Measurements from ENCODE around the gene ACOT13.
"Not testable (repeated sequence)": the region's sequence is repeated elsewhere in the genome, so short reads cannot be mapped to it uniquely, and the experiment has no call there.

ACOT13 gene

GRCh38 chr6:24663189-24663588, 3.7 kb upstream of the ACOT13 start:
- no peak for DNase-seq

- DNase-seq: no peak
These were observed 2.6 kb upstream of the ACOT13 start for GRCh38 chr6:24664046-24664987.

GRCh38 chr6:24666097-24666640, 708 bp upstream of the ACOT13 start:
- no peak for DNase-seq

- DNase-seq: peak; percentile 21
These were observed 514 bp downstream of the ACOT13 start for GRCh38 chr6:24667378-24667803.

- not testable (repeated sequence) for DNase-seq
These were observed 1.5 kb downstream of the ACOT13 start for GRCh38 chr6:24668066-24668996.

GRCh38 chr6:24668997-24669361, 2.1 kb downstream of the ACOT13 start:
- DNase-seq: no peak

- not testable (repeated sequence) for DNase-seq
These were observed 3.6 kb downstream of the ACOT13 start for GRCh38 chr6:24670492-24670891.

GRCh38 chr6:24671077-24671476, 4.2 kb downstream of the ACOT13 start:
- DNase-seq: not testable (repeated sequence)

GRCh38 chr6:24672620-24673182, 5.8 kb downstream of the ACOT13 start:
- no peak for DNase-seq

- no peak for DNase-seq
These were observed 6.7 kb downstream of the ACOT13 start for GRCh38 chr6:24673625-24674024.

- not testable (repeated sequence) for DNase-seq
These were observed 12.0 kb downstream of the ACOT13 start for GRCh38 chr6:24678792-24679352.

- DNase-seq: no peak
These were observed 13.7 kb downstream of the ACOT13 start for GRCh38 chr6:24680582-24680981.

- no peak for DNase-seq
These were observed 16.7 kb downstream of the ACOT13 start for GRCh38 chr6:24683297-24684296.

- no peak for DNase-seq
These were observed 19.5 kb downstream of the ACOT13 start for GRCh38 chr6:24686408-24686807.

- DNase-seq: no peak
These were observed 20.1 kb downstream of the ACOT13 start for GRCh38 chr6:24686946-24687345.

GRCh38 chr6:24689964-24690363, 23.1 kb downstream of the ACOT13 start:
- no peak for DNase-seq

GRCh38 chr6:24690593-24690992, 23.7 kb downstream of the ACOT13 start:
- DNase-seq: no peak

- DNase-seq: no peak
These were observed 24.7 kb downstream of the ACOT13 start for GRCh38 chr6:24691550-24691949.

- DNase-seq: no peak
These were observed 25.1 kb downstream of the ACOT13 start for GRCh38 chr6:24692003-24692402.

- no peak for DNase-seq
These were observed 25.5 kb downstream of the ACOT13 start for GRCh38 chr6:24692415-24692814.

All from femur (tissue), 1 donor.